Myocyte (in vitro differentiated cells): ENCODE results near the gene BCL2. TPM values are rescaled to one million over a fixed set of nuclear protein-coding genes. Genes with fewer than 3 reads are reported as not detected.
A peak's percentile ranks its signal among the peaks of the same experiment; 100 is the strongest.

Experiments
- DNase-seq: peaks from one replicate; pipeline ENCODE4 v3.0.0-alpha.2; 2012; ENCODE audit warnings: low read depth
- total RNA-seq: library from RNA; depleted of rRNA; stranded (reverse); fragments of >200 nt; gene quantifications from 2 replicates; pipeline ENCODE4 v1.2.3, GENCODE V29; 2014

Gene BCL2
- total RNA-seq, 1 donor from 2014 or later, result 4.2 TPM

GRCh38 chr18:63311118-63312018 lies 8.2 kb downstream of the BCL2 start:
- DNase-seq, result no peak

- DNase-seq, result no peak
These were observed 10.1 kb downstream of the BCL2 start for GRCh38 chr18:63309422-63309821.

GRCh38 chr18:63307551-63308200 lies 11.9 kb downstream of the BCL2 start:
- peak; percentile 14 for DNase-seq

GRCh38 chr18:63306819-63307550 lies 12.6 kb downstream of the BCL2 start:
- no peak for DNase-seq

- no peak for DNase-seq
These were observed 13.3 kb downstream of the BCL2 start for GRCh38 chr18:63306249-63306648.

- no peak for DNase-seq
These were observed 16.0 kb downstream of the BCL2 start for GRCh38 chr18:63303547-63303946.

- DNase-seq, result no peak
These were observed 16.7 kb downstream of the BCL2 start for GRCh38 chr18:63302636-63303405.

- DNase-seq, result no peak
These were observed 17.3 kb downstream of the BCL2 start for GRCh38 chr18:63302220-63302619.

GRCh38 chr18:63301434-63301833 lies 18.1 kb downstream of the BCL2 start:
- DNase-seq, result no peak

GRCh38 chr18:63299837-63300745 lies 19.5 kb downstream of the BCL2 start:
- DNase-seq, result no peak

- DNase-seq, result no peak
These were observed 20.9 kb downstream of the BCL2 start for GRCh38 chr18:63298400-63299365.

GRCh38 chr18:63297687-63298399 lies 21.7 kb downstream of the BCL2 start:
- DNase-seq, result no peak

- DNase-seq, result no peak
These were observed 25.6 kb downstream of the BCL2 start for GRCh38 chr18:63293935-63294334.

GRCh38 chr18:63292831-63293683 lies 26.5 kb downstream of the BCL2 start:
- DNase-seq, result peak; percentile 57

- no peak for DNase-seq
These were observed 28.3 kb downstream of the BCL2 start for GRCh38 chr18:63291278-63291677.

GRCh38 chr18:63290821-63291200 lies 28.8 kb downstream of the BCL2 start:
- no peak for DNase-seq

- DNase-seq, result no peak
These were observed 29.3 kb downstream of the BCL2 start for GRCh38 chr18:63290166-63290820.
